Stomach smooth muscle (tissue), 2 donors: ENCODE results near the gene PDCD7.
"Not testable (repeated sequence)": the region's sequence is repeated elsewhere in the genome, so short reads cannot be mapped to it uniquely, and the experiment has no call there.

ENCODE experiments used
- H3K27ac ChIP-seq: one replicate; pipeline ENCODE4 v1.7.0; 2013; ENCODE audit warnings: mild to moderate bottlenecking, low read length, inconsistent platforms
- H3K27me3 ChIP-seq, 2 donors: one replicate each; pipeline ENCODE4 v1.7.0; 2013; ENCODE audit warnings: low read length in 2 of 2; ENCODE audit not compliant: insufficient read depth in 2 of 2, control insufficient read depth in 1 of 2
- H3K36me3 ChIP-seq, 2 donors: one replicate each; pipeline ENCODE4 v1.7.0; 2013; ENCODE audit warnings: low read length in 2 of 2; ENCODE audit not compliant: control insufficient read depth in 2 of 2, insufficient read depth in 2 of 2
- H3K4me1 ChIP-seq: one replicate; pipeline ENCODE4 v1.7.0; 2013; ENCODE audit warnings: low read length; ENCODE audit not compliant: control insufficient read depth, insufficient read depth
- H3K4me3 ChIP-seq, 2 donors: one replicate each; pipeline ENCODE4 v1.7.0; 2013; ENCODE audit warnings: low read length in 2 of 2
- H3K9ac ChIP-seq, 2 donors: one replicate each; pipeline ENCODE4 v1.7.0; 2013; ENCODE audit warnings: low read length in 2 of 2, mild to moderate bottlenecking in 1 of 2
- H3K9me3 ChIP-seq, 2 donors: one replicate each; pipeline ENCODE4 v1.7.0; 2013; ENCODE audit warnings: low read length in 2 of 2; ENCODE audit not compliant: control insufficient read depth in 2 of 2
- donor health status: healthy.
- donor health status: Pancreatic carcinoma.

The PDCD7 gene

GRCh38 chr15:65165875-65166274 lies 32.3 kb upstream of the PDCD7 start:
- Histone ChIP-seq H3K9me3 (no peaks in the 10 kb centered on the region), H3K27me3 (no peaks in the 10 kb centered on the region), H3K4me3 (no peak overlapping the region), H3K9ac (no peak overlapping the region), H3K27ac (no peak overlapping the region), H3K4me1 (no peaks in the 10 kb centered on the region), H3K36me3 (peaks cover 4 to 24% of the 10 kb centered on the region in 2 donors)

- no peaks in the 10 kb centered on the region for H3K4me1 ChIP-seq
- no peaks in the 10 kb centered on the region for H3K9me3 ChIP-seq
- H3K36me3 ChIP-seq, result peaks cover 4 to 24% of the 10 kb centered on the region in 2 donors
- no peak overlapping the region for H3K4me3 ChIP-seq
- no peak overlapping the region for H3K9ac ChIP-seq
- H3K27me3 ChIP-seq, result no peaks in the 10 kb centered on the region
- H3K27ac ChIP-seq, result no peak overlapping the region
These were observed 30.5 kb upstream of the PDCD7 start for GRCh38 chr15:65164139-65164538.

- no peaks in the 10 kb centered on the region for H3K4me1 ChIP-seq
- no peak overlapping the region for H3K9ac ChIP-seq
- H3K36me3 ChIP-seq, result peaks cover 4 to 29% of the 10 kb centered on the region in 2 donors
- H3K27me3 ChIP-seq, result no peaks in the 10 kb centered on the region
- H3K9me3 ChIP-seq, result no peaks in the 10 kb centered on the region
- no peak overlapping the region for H3K27ac ChIP-seq
- no peak overlapping the region for H3K4me3 ChIP-seq
These were observed 29.4 kb upstream of the PDCD7 start for GRCh38 chr15:65163041-65163440.

GRCh38 chr15:65156692-65157091 lies 23.1 kb upstream of the PDCD7 start:
- Histone ChIP-seq H3K9ac (no peak overlapping the region), H3K9me3 (no peaks in the 10 kb centered on the region), H3K4me3 (no peak overlapping the region), H3K27ac (no peak overlapping the region), H3K27me3 (no peaks in the 10 kb centered on the region), H3K36me3 (peaks cover 34 to 48% of the 10 kb centered on the region in 2 donors), H3K4me1 (no peaks in the 10 kb centered on the region)

- peaks cover 34 to 50% of the 10 kb centered on the region in 2 donors for H3K36me3 ChIP-seq
- no peak overlapping the region for H3K9ac ChIP-seq
- no peaks in the 10 kb centered on the region for H3K4me1 ChIP-seq
- H3K9me3 ChIP-seq, result no peaks in the 10 kb centered on the region
- no peak overlapping the region for H3K4me3 ChIP-seq
- no peak overlapping the region for H3K27ac ChIP-seq
- H3K27me3 ChIP-seq, result no peaks in the 10 kb centered on the region
These were observed 21.1 kb upstream of the PDCD7 start for GRCh38 chr15:65154720-65155119.

GRCh38 chr15:65147902-65148301 lies 14.3 kb upstream of the PDCD7 start:
- H3K36me3 ChIP-seq, result peaks cover 4 to 12% of the 10 kb centered on the region in 2 donors
- H3K9me3 ChIP-seq, result no peaks in the 10 kb centered on the region
- H3K27me3 ChIP-seq, result no peaks in the 10 kb centered on the region

GRCh38 chr15:65146438-65146837 lies 12.8 kb upstream of the PDCD7 start:
- peaks cover 4 to 11% of the 10 kb centered on the region in 2 donors for H3K36me3 ChIP-seq
- no peaks in the 10 kb centered on the region for H3K4me1 ChIP-seq
- H3K4me3 ChIP-seq, result no peak overlapping the region
- no peaks in the 10 kb centered on the region for H3K27me3 ChIP-seq
- H3K27ac ChIP-seq, result no peak overlapping the region
- H3K9ac ChIP-seq, result no peak overlapping the region
- H3K9me3 ChIP-seq, result no peaks in the 10 kb centered on the region

More at GRCh38 chr15:65147902-65148301, 14.3 kb upstream of the PDCD7 start:
- H3K9ac ChIP-seq, result no peak overlapping the region
- no peak overlapping the region for H3K4me3 ChIP-seq
- H3K4me1 ChIP-seq, result no peaks in the 10 kb centered on the region
- H3K27ac ChIP-seq, result no peak overlapping the region

GRCh38 chr15:65138631-65139030 lies 5.0 kb upstream of the PDCD7 start:
- H3K27me3 ChIP-seq, H3K4me3 ChIP-seq: not testable (repeated sequence)

GRCh38 chr15:65137893-65138292 lies 4.3 kb upstream of the PDCD7 start:
- not testable (repeated sequence) for H3K4me3 ChIP-seq, H3K9me3 ChIP-seq, H3K36me3 ChIP-seq, H3K4me1 ChIP-seq, H3K27me3 ChIP-seq, H3K9ac ChIP-seq, H3K27ac ChIP-seq

More at GRCh38 chr15:65138631-65139030, 5.0 kb upstream of the PDCD7 start:
- H3K36me3 ChIP-seq, H3K9me3 ChIP-seq, H3K27ac ChIP-seq, H3K4me1 ChIP-seq, H3K9ac ChIP-seq: not testable (repeated sequence)

GRCh38 chr15:65137089-65137488 lies 3.5 kb upstream of the PDCD7 start:
- not testable (repeated sequence) for H3K9me3 ChIP-seq, H3K27me3 ChIP-seq, H3K9ac ChIP-seq, H3K36me3 ChIP-seq, H3K4me1 ChIP-seq, H3K4me3 ChIP-seq, H3K27ac ChIP-seq

GRCh38 chr15:65134538-65134937 lies 930 bp upstream of the PDCD7 start:
- Histone ChIP-seq H3K9me3 (no peaks in the 10 kb centered on the region), H3K4me3 (peak overlapping the region in 1 of 2 donors; percentile 83), H3K27ac (no peak overlapping the region), H3K27me3 (no peaks in the 10 kb centered on the region), H3K9ac (no peak overlapping the region), H3K36me3 (peaks cover 0 to 3% of the 10 kb centered on the region in 2 donors), H3K4me1 (peaks cover 11% of the 10 kb centered on the region)
